Renal cortical epithelial cell (primary cell): Measurements from ENCODE around the gene FAM163B. TPM values are rescaled to one million over a fixed set of nuclear protein-coding genes. Genes with fewer than 3 reads are reported as not detected.
A peak's percentile ranks its signal among the peaks of the same experiment; 100 is the strongest.
"Not testable (repeated sequence)": the region's sequence is repeated elsewhere in the genome, so short reads cannot be mapped to it uniquely, and the experiment has no call there.

ENCODE experiments used
- DNase-seq: peaks from one replicate; pipeline ENCODE4 v3.0.0-alpha.2; 2011; ENCODE audit warnings: low read depth
- total RNA-seq: library from RNA; depleted of rRNA; stranded (reverse); fragments of >200 nt; gene quantifications from 2 replicates; pipeline ENCODE4 v1.2.3, GENCODE V29; 2014

FAM163B gene
- total RNA-seq, 1 donor from 2014 or later: not detected

- DNase-seq: no peak
Measured at GRCh38 chr9:133640160-133640559, 31.0 kb upstream of the FAM163B start.

DNA sequence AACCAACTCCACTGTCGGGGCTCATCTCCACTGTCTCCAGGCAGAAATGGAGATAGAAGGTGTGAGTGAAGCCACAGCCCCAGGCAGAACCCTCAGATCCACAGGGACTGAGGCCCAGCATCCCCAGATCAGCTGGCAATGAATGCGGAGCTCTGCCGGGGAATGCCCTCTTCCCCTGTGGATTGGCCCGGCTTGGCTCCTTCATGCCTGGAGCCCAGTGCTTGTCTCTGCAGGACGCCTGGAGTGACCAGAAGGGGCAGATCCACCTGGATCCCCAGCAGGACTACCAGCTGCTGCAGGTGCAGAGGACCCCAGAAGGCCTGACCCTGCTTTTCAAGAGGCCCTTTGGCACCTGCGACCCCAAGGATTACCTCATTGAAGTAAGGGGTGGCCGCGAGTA, 30.4 kb upstream of the FAM163B start:
- DNase-seq: no peak

GRCh38 chr9:133638711-133639110, 29.5 kb upstream of the FAM163B start:
- no peak for DNase-seq

DNA sequence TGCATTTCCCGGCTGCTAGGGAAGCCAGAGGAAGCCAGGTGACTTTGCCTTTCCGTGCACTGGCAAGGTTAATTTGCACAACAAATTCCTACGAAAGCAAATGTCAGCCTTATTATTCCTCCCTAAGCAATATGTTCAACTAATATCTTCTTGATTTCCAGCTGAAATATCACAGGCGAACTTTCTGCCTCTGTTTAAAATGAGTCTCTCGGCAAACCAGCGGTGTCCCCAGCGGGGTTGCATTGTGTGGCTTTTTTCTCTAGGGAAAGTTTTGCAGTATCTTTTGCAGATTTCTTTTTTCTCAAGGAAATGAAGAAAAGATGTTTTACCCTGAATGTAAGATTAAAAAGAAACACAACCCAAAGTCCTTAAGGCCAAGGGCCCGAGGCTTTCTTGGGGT, 28.9 kb upstream of the FAM163B start:
- no peak for DNase-seq

- no peak for DNase-seq
Measured at GRCh38 chr9:133637451-133638055, 28.4 kb upstream of the FAM163B start.

- DNase-seq: no peak
Measured at GRCh38 chr9:133636902-133637301, 27.7 kb upstream of the FAM163B start.

DNA sequence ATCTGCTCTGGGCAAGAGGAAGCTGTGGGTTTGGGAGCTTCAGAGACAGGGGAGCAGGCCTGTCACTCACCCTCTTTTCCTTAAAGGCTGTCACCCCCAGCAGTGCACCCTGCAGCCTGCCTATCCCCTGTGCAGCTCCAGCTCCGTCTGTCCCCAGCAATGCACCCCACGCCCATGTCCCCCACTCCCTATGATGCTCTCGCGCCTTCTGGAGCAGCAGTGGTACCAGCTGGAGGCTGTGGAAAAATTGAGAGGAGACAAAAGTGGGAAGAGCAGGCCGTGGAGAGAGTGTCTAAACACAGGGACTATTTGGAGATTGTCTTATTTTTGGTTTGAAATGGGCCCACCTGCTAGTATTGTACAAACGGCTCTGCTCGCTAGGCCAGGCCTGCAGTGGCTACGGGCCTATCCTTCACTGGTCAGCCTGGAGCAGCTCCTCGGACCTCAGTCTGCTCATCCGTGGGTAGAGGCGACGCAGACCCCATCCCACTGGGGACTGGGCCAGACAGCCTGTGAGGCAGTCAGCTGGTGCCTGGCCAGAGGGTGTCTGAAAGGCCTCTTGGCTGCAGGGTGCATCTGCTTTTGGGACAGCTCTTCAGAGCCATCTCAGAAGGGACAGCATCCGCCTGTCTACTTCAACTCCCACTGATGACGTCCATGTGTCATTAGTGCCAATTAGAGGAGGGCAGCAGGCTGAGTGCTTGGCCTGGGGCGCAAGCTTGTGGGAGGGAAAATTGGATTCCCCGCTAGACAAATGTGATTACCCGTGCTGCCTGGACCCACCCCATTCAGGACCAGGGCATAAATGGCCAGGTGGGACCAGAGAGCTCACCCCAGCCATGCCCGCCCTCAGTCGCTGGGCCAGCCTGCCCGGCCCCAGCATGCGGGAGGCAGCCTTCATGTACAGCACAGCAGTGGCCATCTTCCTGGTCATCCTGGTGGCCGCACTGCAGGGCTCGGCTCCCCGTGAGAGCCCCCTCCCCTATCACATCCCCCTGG, 26.6 kb upstream of the FAM163B start, which contains the start of gene DBH:
Gene DBH (plus strand): TSS at position 831 of the 999 bp plus-strand sequence. CDS start 9 bp downstream, at position 840.
- no peak for DNase-seq

DNA sequence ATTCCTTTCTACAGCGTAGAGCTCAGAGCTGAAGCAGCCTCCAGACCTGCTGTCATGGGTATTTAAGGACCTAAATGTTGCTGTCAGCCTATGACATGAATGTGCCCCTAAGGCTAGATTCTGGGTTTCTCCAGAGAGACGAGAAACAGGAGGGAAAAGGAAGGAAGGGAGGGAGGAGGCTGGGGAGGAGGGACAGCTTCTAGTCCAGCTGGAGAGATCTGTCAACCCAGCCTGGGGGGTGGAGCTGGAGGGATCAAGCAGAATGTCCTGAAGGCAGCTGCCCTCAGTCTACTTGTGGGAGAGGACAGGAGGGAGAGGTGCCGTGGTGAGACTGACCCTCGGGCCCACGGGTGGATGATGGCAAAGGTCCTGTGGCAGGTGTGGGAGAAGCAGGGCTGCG, 25.9 kb upstream of the FAM163B start:
- no peak for DNase-seq

GRCh38 chr9:133634081-133634691, 25.0 kb upstream of the FAM163B start:
- no peak for DNase-seq

DNA sequence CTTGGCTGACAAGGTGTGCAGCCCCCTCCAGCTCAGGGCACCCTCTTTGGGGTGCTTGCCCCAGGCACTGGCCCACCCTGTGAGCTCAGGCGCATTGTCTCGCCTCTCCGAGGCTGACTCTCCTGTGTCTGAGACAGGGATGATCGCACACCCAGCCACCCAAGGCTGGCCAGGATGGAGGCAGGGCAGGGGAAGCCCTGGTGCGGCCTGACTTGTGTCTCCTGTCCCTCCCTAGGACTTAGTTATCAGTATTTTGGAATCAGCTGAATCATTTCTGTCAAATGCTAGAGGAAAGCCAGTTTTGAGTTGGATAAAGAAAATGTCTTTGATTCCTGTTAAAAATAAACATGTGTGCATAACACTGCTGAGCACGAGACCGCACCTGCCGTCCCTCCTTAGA, 24.5 kb upstream of the FAM163B start:
- no peak for DNase-seq

DNA sequence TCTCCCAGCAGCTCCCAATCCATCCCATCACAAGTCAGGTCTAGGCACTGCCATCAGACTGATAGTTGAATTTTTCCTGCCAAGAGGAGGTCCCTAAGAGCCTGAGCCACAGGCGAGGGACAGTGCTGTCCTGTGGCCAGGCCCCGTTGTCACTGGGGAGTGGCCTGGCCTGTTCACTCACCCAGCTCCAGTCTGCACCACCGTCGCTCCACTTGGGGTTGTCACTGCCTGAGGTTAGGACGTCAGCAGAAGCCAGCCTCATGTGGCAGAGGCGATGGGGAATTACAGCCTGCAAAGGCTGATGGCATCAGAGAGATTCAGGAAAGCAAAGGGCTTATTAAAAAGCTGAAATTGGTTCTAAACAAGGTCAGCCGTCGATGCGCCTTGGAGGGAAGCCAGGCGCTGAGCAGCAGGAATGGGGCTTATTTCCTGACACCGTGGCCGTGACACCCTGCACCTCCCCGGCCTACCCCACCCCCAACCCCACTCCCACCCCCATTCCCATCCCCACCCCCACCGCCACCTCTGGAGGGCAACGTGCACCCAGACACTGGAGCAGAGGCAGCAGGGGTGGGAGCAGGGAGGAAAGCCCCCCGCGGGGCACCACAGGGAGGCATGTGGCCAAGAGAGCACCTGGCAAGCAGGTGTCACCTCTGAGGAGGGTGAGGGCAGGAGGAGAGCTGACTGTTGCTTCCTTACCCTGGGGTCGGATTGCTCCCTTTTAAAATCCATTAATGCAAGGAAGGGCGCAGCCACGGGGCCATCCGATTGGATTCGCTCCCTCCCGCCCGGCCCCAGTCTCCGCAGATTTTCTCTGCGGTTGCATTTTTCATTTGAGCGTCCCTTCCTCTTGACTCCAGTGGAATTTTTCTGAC, 23.9 kb upstream of the FAM163B start:
- no peak for DNase-seq

- no peak for DNase-seq
Measured at GRCh38 chr9:133631111-133631510, 21.9 kb upstream of the FAM163B start.

GRCh38 chr9:133629221-133630110, 20.3 kb upstream of the FAM163B start:
- no peak for DNase-seq

DNA sequence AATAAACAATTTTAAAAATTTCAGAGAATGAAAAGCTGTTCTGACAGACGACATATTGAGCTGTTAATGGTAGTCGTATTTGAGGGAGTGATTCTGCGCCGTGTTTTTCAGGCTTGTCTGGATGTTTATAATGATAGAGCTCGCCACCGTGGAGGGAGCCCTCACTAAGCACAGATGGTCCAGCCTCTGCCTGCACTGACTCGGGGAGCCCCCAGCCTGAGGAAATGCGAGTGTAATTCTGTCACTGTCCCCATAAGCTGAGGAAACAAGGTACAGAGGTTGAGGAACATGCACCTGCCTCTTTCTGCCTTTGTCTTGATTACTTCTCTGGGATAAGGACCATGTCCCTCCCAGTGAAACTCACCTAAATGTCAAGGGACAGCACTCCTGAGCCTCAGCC, 19.6 kb upstream of the FAM163B start:
- no peak for DNase-seq

GRCh38 chr9:133627341-133627740, 18.2 kb upstream of the FAM163B start:
- DNase-seq: no peak

- not testable (repeated sequence) for DNase-seq
Measured at GRCh38 chr9:133626008-133626407, 16.8 kb upstream of the FAM163B start.

DNA sequence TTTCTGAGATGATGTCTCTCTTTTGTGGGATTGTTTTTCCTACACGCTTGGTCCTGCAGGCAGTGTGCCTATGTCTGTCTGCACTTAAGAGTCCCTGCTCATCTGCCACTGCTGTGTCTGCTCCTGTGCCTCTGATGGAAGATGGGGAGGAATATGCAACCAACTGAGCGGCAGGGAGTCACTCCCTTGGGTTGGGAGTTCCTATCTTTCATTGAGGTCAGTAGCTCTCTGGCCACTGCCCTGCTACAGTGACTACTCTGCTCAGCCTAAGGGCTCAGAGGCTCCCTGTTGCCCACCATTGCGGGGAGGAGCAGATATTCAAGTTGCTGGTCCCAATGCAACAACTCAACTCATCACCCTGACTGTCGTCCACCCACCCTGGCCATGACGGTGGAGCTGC, 13.4 kb upstream of the FAM163B start:
- no peak for DNase-seq

GRCh38 chr9:133621725-133622267, 12.6 kb upstream of the FAM163B start:
- DNase-seq: no peak

DNA sequence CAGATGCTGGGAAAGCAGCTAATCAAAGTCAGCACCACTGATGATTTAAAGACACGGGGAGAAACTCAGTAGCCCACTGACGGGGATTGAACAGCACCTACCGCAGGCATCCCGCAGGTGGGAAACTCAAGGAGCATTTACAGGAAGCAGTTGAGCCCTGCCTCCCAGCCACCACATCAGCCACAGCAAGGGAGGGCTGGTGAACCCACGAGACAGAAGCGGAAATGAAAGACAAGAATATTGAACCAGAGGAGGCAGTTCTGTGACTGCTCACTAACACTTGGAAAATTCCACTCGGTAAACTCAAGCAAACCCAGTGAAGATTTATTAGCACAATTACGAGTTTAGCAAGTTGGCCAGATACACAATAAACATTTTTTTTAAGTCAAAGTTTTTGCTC, 10.6 kb upstream of the FAM163B start:
- DNase-seq: peak; percentile 4

DNA sequence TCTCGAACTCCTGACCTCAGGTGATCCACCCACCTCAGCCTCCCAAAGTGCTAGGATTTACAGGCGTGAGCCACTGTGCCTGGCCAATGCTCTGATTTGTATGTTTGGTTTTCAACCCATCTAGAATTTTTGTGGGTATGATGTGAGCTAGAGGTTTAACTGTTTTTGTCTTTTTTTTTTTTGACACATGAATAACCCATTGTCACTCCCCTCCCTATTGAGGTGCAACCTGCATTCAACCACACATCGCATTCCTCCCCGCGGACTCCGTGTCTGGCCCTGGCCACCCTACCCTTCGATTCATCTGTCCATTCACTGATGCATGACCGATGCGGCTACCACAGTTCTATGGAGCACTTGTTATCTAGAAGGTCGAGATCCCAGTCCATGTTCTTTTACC, 9.5 kb upstream of the FAM163B start:
- DNase-seq: no peak
